Ishikawa (cell line): ENCODE data around the gene MYB.

Source experiments
- CEBPB ChIP-seq: IDR thresholded peaks from 2 replicates; pipeline ENCODE4 v1.6.1; 2012
- CREB1 ChIP-seq: IDR thresholded peaks from 2 replicates; pipeline ENCODE4 v1.6.1; 2012; ENCODE audit warnings: low read depth
- EGR1 ChIP-seq: IDR thresholded peaks from 2 replicates; pipeline ENCODE4 v1.6.1; 2012
- EP300 ChIP-seq: IDR thresholded peaks from 2 replicates; pipeline ENCODE4 v1.6.1; 2012; ENCODE audit warnings: borderline replicate concordance
- FOXM1 ChIP-seq: IDR thresholded peaks from 2 replicates; pipeline ENCODE4 v1.6.1; 2012; ENCODE audit warnings: low read depth, borderline replicate concordance
- NFIC ChIP-seq: IDR thresholded peaks from 2 replicates; pipeline ENCODE4 v1.6.1; 2012
- RAD21 ChIP-seq: IDR thresholded peaks from 2 replicates; pipeline ENCODE4 v1.6.1; 2012; ENCODE audit warnings: low read depth
- REST ChIP-seq: IDR thresholded peaks from 2 replicates; pipeline ENCODE4 v1.6.1; 2012; ENCODE audit warnings: low read depth, mild to moderate bottlenecking
- TAF1 ChIP-seq: IDR thresholded peaks from 2 replicates; pipeline ENCODE4 v1.6.1; 2012; ENCODE audit warnings: low read depth, mild to moderate bottlenecking
- TCF12 ChIP-seq: IDR thresholded peaks from 2 replicates; pipeline ENCODE4 v1.6.1; 2012; ENCODE audit warnings: low read depth
- TEAD4 ChIP-seq: IDR thresholded peaks from 2 replicates; pipeline ENCODE4 v1.6.1; 2012
- USF1 ChIP-seq: IDR thresholded peaks from 2 replicates; pipeline ENCODE4 v1.6.1; 2012
- YY1 ChIP-seq: IDR thresholded peaks from 2 replicates; pipeline ENCODE4 v1.6.1; 2012; ENCODE audit warnings: low read depth
- ZBTB7A ChIP-seq: IDR thresholded peaks from 2 replicates; pipeline ENCODE4 v1.6.1; 2012; ENCODE audit warnings: low read depth
- TF ChIP-seq, protein P1 (sequence below): IDR thresholded peaks from 2 replicates; pipeline ENCODE4 v1.6.1; 2012

Gene MYB

GRCh38 chr6:135266675-135267074, 85.6 kb downstream of the MYB start:
- no peak for TF ChIP-seq NFIC
- no peak for TF ChIP-seq CEBPB
- no peak for TF ChIP-seq TAF1
- TF ChIP-seq CREB1, result no peak
- no peak for TF ChIP-seq YY1
- TF ChIP-seq EGR1, result no peak
- no peak for TF ChIP-seq EP300
- TF ChIP-seq TCF12, result no peak
- TF ChIP-seq USF1, result no peak
- TF ChIP-seq FOXM1, result no peak
- TF ChIP-seq TEAD4, result no peak
- no peak for TF ChIP-seq REST
- no peak for TF ChIP-seq ZBTB7A

DNA sequence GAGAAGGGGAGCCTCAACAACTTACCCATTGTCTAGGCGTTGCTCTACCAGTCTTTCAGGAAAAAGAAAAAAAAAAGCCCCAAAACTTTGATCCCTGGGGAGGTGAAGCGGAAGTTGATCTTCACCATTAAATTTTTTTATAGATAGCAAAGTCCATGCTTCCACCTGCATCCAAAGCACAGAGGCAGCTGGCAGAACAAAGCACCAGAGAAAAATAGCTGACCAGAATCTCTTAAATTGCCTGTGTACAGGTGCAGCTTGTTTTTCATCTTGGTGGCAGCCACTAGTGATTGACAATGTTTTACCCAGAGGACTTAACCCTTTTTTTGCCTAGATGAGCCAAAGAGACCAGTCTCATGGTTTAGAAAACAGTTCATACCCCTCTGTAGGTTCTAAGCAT, 86.0 kb downstream of the MYB start:
- TF ChIP-seq, protein P1, sequence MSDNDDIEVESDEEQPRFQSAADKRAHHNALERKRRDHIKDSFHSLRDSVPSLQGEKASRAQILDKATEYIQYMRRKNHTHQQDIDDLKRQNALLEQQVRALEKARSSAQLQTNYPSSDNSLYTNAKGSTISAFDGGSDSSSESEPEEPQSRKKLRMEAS, result no peak
- TF ChIP-seq NFIC, result no peak
- no peak for TF ChIP-seq CEBPB
- no peak for TF ChIP-seq ZBTB7A
- no peak for TF ChIP-seq EGR1
- no peak for TF ChIP-seq YY1
- no peak for TF ChIP-seq CREB1
- TF ChIP-seq EP300, result no peak
- TF ChIP-seq USF1, result no peak
- no peak for TF ChIP-seq REST
- TF ChIP-seq FOXM1, result no peak
- no peak for TF ChIP-seq RAD21
- TF ChIP-seq TEAD4, result no peak

DNA sequence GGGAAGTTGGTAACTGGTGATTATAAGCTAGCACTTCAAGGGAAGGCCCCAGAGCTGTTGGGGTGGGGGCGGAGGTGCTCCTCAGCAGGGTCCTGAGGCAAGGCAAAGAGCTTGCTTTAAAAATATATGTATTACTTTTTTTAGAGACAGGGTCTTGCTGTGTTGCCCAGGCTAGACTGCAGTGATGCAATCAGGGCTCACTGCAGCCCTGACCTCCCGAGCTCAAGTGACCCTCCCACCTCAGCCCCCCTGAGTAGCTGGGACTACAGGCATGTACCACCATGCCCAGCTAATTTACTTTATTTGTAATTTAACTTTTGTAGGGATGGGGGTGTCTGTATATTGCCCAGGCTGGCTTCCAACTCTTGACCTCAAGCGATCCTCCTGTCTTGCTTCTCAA, 87.2 kb downstream of the MYB start:
- TF ChIP-seq EGR1, result no peak
- no peak for TF ChIP-seq REST
- no peak for TF ChIP-seq TEAD4
- no peak for TF ChIP-seq YY1
- TF ChIP-seq CREB1, result no peak
- no peak for TF ChIP-seq CEBPB
- TF ChIP-seq FOXM1, result no peak
- TF ChIP-seq ZBTB7A, result no peak

DNA sequence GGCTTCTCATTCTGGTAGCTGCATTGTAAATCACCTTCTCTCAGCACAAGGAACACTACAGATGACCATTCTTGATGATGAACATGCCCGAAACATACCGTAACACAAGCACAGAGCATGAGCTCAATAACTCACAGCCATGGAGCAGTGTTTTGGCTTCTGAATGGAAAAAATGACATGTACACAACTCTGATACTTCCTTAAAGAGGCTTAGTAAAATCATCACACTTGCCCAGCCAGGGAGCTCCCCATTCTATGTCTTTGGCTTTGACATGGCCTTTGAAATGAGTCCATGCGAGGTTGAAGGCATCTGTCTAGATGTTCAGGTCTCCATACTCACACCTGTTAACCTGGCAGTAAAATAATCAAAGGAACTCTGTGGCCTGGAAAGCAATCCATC, 87.6 kb downstream of the MYB start:
- TF ChIP-seq TCF12 (no peak), EGR1 (no peak), NFIC (no peak), CREB1 (no peak), EP300 (no peak), FOXM1 (no peak)
- TF ChIP-seq, protein P1, result no peak
